RWPE2 (cell line): ENCODE data around the gene RUSF1.
"Not testable (repeated sequence)": the region's sequence is repeated elsewhere in the genome, so short reads cannot be mapped to it uniquely, and the experiment has no call there.

Source experiments
- ATAC-seq: fragments of 200-7000 bp; cut with Tn5 transposase; 3 replicates; pipeline ENCODE4 v1.9.1; 2021; ENCODE audit warnings: low read depth
- DNase-seq: peaks from one replicate; pipeline ENCODE4 v3.0.0-alpha.2; 2020; ENCODE audit warnings: low spot score
- H3K27ac ChIP-seq: fragments of 450-650 bp; 2 replicates; pipeline ENCODE4 v1.5.1; 2017; ENCODE audit warnings: mild to moderate bottlenecking; ENCODE audit not compliant: poor library complexity, severe bottlenecking
- H3K27me3 ChIP-seq: fragments of 250-450 bp; sonication (Bioruptor Pico); 2 replicates; pipeline ENCODE4 v1.5.1; 2021; ENCODE audit warnings: mild to moderate bottlenecking, moderate library complexity; ENCODE audit not compliant: insufficient read depth, poor library complexity, severe bottlenecking
- H3K36me3 ChIP-seq: fragments of 250-450 bp; sonication (Bioruptor Pico); 2 replicates; pipeline ENCODE4 v1.5.1; 2020; ENCODE audit warnings: low read depth, mild to moderate bottlenecking, moderate library complexity
- H3K4me1 ChIP-seq: fragments of 250-450 bp; sonication (Bioruptor Pico); 2 replicates; pipeline ENCODE4 v1.5.1; 2021; ENCODE audit warnings: mild to moderate bottlenecking, moderate library complexity; ENCODE audit not compliant: insufficient read depth, poor library complexity, severe bottlenecking
- H3K4me3 ChIP-seq: fragments of 250-450 bp; sonication (Bioruptor Pico); 2 replicates; pipeline ENCODE4 v1.5.1; 2021; ENCODE audit warnings: mild to moderate bottlenecking, moderate library complexity; ENCODE audit not compliant: severe bottlenecking
- H3K9me3 ChIP-seq: fragments of 250-450 bp; sonication (Bioruptor Pico); 2 replicates; pipeline ENCODE4 v1.5.1; 2021; ENCODE audit warnings: mild to moderate bottlenecking, moderate library complexity; ENCODE audit not compliant: severe bottlenecking
- TF ChIP-seq, protein P1 (sequence below): fragments of 450-650 bp; IDR thresholded peaks from one replicate; pipeline ENCODE4 v1.5.1; 2017; ENCODE audit warnings: mild to moderate bottlenecking, moderate library complexity; ENCODE audit not compliant: poor library complexity, severe bottlenecking

Gene RUSF1

DNA sequence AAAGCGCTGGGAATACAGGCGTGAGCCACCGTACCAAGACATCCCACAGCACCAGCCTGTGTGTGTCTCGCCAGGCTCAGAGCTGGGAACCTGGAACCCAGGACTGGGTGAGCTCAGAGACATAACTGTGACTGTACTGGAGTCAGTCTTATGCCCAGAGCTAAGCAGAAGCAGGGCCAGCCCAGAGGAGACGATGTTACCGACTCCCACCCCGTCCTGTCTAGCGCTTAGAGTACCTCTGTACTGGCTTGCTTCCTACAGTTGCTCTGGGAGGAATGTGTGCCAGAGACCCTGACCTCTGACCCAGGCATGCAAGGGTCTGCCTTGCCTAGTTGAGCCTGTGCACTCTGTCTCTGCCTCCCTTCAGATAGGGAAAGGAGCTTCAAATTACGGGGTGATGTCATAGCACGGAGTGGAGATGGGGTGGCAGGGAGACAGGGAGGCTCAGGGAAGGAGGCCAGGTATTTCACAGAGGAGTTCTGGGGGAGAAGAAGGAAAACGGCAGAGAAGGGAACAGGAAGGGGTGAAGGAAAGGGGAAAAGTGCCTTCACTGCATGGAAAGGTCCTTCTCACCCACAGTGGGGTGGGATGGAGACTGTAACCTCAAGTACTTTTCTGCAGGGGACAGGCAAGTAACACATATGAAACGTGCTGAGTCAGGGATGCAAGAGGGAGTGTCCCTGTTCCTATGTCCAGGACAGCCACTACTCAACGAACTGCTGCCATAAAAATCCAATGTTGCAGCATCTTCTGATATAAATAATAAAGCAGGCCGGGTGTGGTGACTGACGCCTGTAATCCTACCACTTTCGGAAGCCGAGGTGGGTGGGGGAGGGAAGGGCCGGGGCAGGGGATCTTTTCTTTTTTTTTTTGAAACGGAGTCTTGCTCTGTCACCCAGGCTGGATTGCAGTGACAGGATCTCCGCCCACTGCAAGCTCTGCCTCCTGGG, 54.7 kb downstream of the RUSF1 start:
- peak; percentile 33 for ATAC-seq
- H3K36me3 ChIP-seq: peaks cover 9% of the 10 kb centered on the region; the same call in 1 of the 2 replicates
- H3K9me3 ChIP-seq: no peaks in the 10 kb centered on the region
- peak overlapping the region; percentile 86 for H3K27ac ChIP-seq
- TF ChIP-seq, protein P1, sequence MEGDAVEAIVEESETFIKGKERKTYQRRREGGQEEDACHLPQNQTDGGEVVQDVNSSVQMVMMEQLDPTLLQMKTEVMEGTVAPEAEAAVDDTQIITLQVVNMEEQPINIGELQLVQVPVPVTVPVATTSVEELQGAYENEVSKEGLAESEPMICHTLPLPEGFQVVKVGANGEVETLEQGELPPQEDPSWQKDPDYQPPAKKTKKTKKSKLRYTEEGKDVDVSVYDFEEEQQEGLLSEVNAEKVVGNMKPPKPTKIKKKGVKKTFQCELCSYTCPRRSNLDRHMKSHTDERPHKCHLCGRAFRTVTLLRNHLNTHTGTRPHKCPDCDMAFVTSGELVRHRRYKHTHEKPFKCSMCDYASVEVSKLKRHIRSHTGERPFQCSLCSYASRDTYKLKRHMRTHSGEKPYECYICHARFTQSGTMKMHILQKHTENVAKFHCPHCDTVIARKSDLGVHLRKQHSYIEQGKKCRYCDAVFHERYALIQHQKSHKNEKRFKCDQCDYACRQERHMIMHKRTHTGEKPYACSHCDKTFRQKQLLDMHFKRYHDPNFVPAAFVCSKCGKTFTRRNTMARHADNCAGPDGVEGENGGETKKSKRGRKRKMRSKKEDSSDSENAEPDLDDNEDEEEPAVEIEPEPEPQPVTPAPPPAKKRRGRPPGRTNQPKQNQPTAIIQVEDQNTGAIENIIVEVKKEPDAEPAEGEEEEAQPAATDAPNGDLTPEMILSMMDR: no peak
- DNase-seq: peak; percentile 68
- peaks cover 37% of the 10 kb centered on the region for H3K4me1 ChIP-seq
- no peaks in the 10 kb centered on the region for H3K27me3 ChIP-seq
- H3K4me3 ChIP-seq: no peak overlapping the region

DNA sequence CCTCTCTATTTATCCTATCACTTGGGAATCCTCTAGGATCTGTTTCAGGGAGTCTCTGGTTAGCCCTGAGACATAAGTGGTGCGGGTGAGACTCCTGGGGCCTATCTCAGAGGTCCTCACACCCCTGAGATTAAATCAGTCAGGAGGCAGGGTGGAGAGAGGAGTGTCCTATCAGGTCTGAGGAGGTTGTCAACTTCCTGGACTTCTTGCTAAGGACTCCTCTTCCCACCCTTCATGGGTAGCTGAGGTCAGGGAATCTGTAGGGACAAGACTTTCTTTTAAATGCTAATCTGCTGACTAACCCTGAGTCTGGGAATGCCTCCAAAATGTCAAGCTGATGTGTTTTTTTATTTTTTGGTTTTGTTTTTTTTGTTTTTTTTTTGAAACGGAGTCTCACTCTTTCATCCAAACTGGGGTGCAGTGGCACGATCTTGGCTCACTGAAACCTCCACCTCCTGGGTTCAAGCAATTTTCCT, 55.5 kb downstream of the RUSF1 start:
- TF ChIP-seq, protein P1: no peak
- peak; percentile 66 for ATAC-seq
- DNase-seq: no peak
- peak overlapping the region; percentile 86 for H3K27ac ChIP-seq
- H3K9me3 ChIP-seq: no peaks in the 10 kb centered on the region
- peaks cover 37% of the 10 kb centered on the region for H3K4me1 ChIP-seq
- H3K27me3 ChIP-seq: no peaks in the 10 kb centered on the region
- peaks cover 9% of the 10 kb centered on the region; the same call in 1 of the 2 replicates for H3K36me3 ChIP-seq
- no peak overlapping the region for H3K4me3 ChIP-seq

GRCh38 chr16:31451681-31452351, 56.4 kb downstream of the RUSF1 start:
- TF ChIP-seq, protein P1: peak; percentile 75
- ATAC-seq: peak; percentile 78
- peaks cover 37% of the 10 kb centered on the region for H3K4me1 ChIP-seq
- H3K4me3 ChIP-seq: no peak overlapping the region
- DNase-seq: peak; percentile 81
- H3K27me3 ChIP-seq: no peaks in the 10 kb centered on the region
- peaks cover under 1% of the 10 kb centered on the region; the same call in 1 of the 2 replicates for H3K36me3 ChIP-seq
- H3K9me3 ChIP-seq: no peaks in the 10 kb centered on the region
- peak overlapping the region; percentile 86 for H3K27ac ChIP-seq

DNA sequence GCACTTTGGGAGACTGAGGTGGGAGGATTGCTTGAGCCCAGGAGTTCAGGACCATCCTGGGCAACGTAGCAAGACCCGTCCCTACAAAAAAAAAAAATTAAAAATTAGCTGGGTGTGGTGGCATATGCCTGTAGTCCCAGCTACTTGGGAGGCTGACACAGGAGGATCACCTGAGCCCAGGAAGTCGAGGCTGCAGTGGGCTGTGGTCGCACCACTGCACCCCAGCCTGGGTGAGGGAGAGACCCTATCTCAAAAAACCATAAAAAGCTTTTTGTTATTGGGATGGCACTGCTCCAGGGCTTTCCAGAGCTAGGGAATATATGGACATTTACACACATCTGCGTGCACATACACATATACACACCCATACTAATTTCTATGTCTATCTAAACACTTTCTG, 57.0 kb downstream of the RUSF1 start:
- no peak for ATAC-seq
- no peak for DNase-seq
- Histone ChIP-seq H3K4me3 (no peak overlapping the region), H3K4me1 (peaks cover 34% of the 10 kb centered on the region), H3K9me3 (no peaks in the 10 kb centered on the region), H3K36me3 (no peaks in the 10 kb centered on the region), H3K27ac (peak overlapping the region; percentile 86), H3K27me3 (no peaks in the 10 kb centered on the region)
- TF ChIP-seq, protein P1: no peak

DNA sequence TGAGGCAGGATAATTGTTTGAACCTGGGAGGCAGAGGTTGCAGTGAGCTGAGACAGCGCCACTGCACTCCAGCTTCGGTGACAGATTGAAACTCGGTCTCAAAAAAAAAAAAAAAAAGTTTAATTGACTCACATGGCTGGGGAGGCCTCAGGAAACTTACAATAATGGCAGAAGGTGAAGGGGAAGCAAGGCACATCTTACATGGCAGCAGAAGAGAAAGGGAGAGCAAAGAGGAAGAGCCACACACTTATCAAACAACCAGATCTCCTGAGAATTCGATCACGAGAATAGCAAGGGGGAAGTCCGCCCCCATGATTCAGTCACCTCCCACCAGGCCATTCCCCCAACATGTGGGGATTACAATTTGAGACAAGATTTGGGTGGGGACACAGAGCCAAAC, 62.3 kb downstream of the RUSF1 start:
- DNase-seq: peak; percentile 5
- not testable (repeated sequence) for H3K9me3 ChIP-seq, H3K27ac ChIP-seq

More for the DNA sequence above, 62.3 kb downstream of the RUSF1 start:
- not testable (repeated sequence) for H3K27me3 ChIP-seq, H3K36me3 ChIP-seq, H3K4me3 ChIP-seq, ATAC-seq, H3K4me1 ChIP-seq
